ENCODE results near the gene TMEM63B.

- no peak for TF ChIP-seq POLR2AphosphoS5 (IDR thresholded peaks at IDR 0.05; ENCODE audit: borderline replicate concordance, low read depth, low read length)
- no peak for TF ChIP-seq EZH2 (IDR thresholded peaks at IDR 0.05)
These were observed 38.8 kb downstream of the TMEM63B start for GRCh38 chr6:44166116-44166515.
